GM12878 (cell line): ENCODE measurements around the gene ALDH1A3. TPM values are rescaled to one million over a fixed set of nuclear protein-coding genes. Genes with fewer than 3 reads are reported as not detected.

ENCODE experiments used
- CHD4 ChIP-seq: fragments of 200-600 bp; sonication (generic); IDR thresholded peaks from 2 replicates; pipeline ENCODE4 v1.6.1; 2016; ENCODE audit warnings: mild to moderate bottlenecking
- CUX1 ChIP-seq: IDR thresholded peaks from 2 replicates; pipeline ENCODE4 v1.6.1; 2012; ENCODE audit warnings: improper control_type of control experiment, low read depth, low read length; ENCODE audit not compliant: insufficient replicate concordance
- RBBP5 ChIP-seq: fragments of 200-600 bp; sonication (generic); conservative IDR thresholded peaks from 2 replicates; pipeline ENCODE4 v1.6.1; 2016
- TCF12 ChIP-seq: IDR thresholded peaks from 2 replicates; pipeline ENCODE4 v1.6.1; 2011; ENCODE audit warnings: low read depth, mild to moderate bottlenecking, low read length
- polyA plus RNA-seq, 11 experiments: library from polyadenylated mRNA; depleted of rRNA in 4 of 11; unstranded in 6 of 11; stranded (reverse) in 5 of 11; fragments of >200 nt; fragmentation: Nextera tagmentation in 4 of 11; fragmentation: Illumina TruSeq in 1 of 11; extraction: Ambion mirVana in 4 of 11; extraction: Trizol in 1 of 11; gene quantifications; 1 replicate in 1 of 11; 2 replicates in 10 of 11; pipeline versions ENCODE4 v1.2.1 to v1.2.3, GENCODE V29; 2011 to 2016; ENCODE audit warnings: inconsistent platforms in 2 of 11, missing spikeins in 2 of 11, low read depth in 1 of 11
- total RNA-seq, 4 experiments: library from RNA; depleted of rRNA in 3 of 4; stranded (reverse); fragments of >200 nt in 3 of 4; fragmentation: Illumina TruSeq in 1 of 4; extraction: Trizol in 1 of 4; gene quantifications; 2 replicates each; pipeline versions ENCODE4 v1.2.1 to v1.2.3, GENCODE V29; 2013 to 2021

Gene ALDH1A3
- total and polyA plus RNA-seq, 10 of the 15 experiments (the other 5 are each of a cell fraction or from before 2014, with no cell fraction given), result 0.06 to 0.69 (median 0.18) TPM

GRCh38 chr15:100919481-100920405 is 40.1 kb downstream of the ALDH1A3 start (continued):
- TF ChIP-seq CUX1 (no peak), TCF12 (no peak), CHD4 (no peak), RBBP5 (no peak)
